ENCODE results near the gene COQ6.
A peak's percentile ranks its signal among the peaks of the same experiment; 100 is the strongest.
"Not testable (repeated sequence)": the region's sequence is repeated elsewhere in the genome, so short reads cannot be mapped to it uniquely, and the experiment has no call there.

Gene COQ6

GRCh38 chr14:73949752-73950734, at the start of gene COQ6, which contains the start of gene FAM161B:
COQ6 (plus strand) TSS chr14:73950302; CDS start chr14:73950333, 31 bp downstream.
FAM161B (minus strand) TSS chr14:73950094; CDS start chr14:73950026, 68 bp downstream.
- DNase-seq: peak; percentile 95

DNA sequence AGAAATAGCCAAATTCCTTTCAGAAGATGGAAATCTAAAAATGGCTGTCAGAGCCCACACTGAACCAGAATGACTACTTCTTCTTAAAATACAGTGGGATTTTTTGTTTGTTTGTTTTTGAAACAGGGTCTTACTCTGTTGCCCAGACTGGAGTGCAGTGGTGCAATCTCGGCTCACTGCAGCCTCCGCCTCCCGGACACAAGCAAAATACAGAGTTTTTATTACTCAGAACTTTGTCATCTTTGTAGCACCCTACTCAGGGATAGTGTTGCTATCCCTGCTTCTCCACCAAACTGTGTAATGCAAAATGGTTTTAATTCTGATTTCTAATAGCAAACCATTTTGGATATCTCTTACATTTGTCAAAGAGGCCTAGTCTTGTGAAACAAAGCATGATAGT, 47.1 kb upstream of the COQ6 start:
- no peak for DNase-seq

GRCh38 chr14:73909681-73910080, 40.4 kb upstream of the COQ6 start:
- no peak for DNase-seq

DNA sequence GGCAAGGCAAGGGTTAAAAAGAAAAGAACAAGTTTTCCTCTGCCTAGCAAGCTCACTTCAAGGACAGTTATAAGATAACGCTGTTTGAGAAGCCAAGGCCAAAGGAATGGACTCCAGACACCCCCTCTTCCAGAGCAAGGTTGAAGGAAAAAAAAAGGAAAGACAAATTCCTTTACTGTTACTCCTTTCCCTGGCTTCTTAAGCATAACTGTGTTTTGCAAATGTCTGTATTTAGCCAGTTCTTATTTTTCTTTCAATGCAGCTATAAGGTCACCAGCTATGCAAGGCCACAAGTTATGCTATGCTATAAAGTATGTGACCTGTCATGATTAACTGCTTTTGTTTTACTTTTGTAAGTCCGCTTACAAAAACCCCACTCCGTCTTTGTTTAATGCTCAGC, 36.8 kb upstream of the COQ6 start:
- DNase-seq: no peak

GRCh38 chr14:73916324-73916723, 33.8 kb upstream of the COQ6 start:
- DNase-seq: no peak

GRCh38 chr14:73919457-73919856, 30.6 kb upstream of the COQ6 start:
- DNase-seq: not testable (repeated sequence)

GRCh38 chr14:73924337-73924736, 25.8 kb upstream of the COQ6 start:
- DNase-seq: no peak

DNA sequence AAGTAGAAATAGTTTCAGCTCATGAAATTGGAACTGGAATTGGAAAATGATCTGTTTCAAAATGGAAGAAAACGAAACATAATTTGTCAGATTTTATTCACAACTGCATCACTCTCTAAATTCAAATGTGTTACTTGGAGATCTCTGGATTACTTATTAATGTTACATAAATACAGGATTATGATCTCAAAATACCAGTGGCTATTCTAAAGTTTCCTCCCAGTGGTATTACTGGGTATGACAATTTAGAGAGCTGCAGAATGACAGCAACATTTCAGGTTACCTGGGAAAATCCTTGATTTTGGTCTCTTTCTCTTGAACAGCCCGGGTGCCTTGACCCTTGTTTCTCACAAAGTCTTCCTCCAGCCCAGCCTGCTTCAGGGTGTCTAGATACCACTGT, 14.4 kb upstream of the COQ6 start:
- DNase-seq: no peak

GRCh38 chr14:73936548-73936947, 13.6 kb upstream of the COQ6 start:
- no peak for DNase-seq

DNA sequence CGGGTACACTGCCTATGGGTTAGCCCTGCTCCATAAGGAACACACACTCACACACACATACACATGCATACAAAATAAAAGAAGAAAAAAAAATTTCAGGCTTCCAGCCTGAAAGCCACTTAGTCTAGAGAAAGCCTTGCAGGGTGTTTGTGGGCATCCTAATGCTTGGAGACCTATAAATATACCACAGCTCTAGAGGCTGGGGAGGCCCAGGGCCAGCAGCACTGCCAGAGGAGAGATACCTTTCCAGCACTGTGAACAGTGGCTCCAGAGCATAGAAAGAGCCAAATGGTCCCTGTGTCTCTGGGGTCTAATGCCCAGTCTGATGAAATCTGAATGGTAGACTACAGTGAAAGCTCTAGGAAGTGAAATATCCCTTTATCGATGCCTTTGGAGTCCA, 13.1 kb upstream of the COQ6 start:
- DNase-seq: no peak

GRCh38 chr14:73942180-73942579, 7.9 kb upstream of the COQ6 start:
- DNase-seq: no peak

DNA sequence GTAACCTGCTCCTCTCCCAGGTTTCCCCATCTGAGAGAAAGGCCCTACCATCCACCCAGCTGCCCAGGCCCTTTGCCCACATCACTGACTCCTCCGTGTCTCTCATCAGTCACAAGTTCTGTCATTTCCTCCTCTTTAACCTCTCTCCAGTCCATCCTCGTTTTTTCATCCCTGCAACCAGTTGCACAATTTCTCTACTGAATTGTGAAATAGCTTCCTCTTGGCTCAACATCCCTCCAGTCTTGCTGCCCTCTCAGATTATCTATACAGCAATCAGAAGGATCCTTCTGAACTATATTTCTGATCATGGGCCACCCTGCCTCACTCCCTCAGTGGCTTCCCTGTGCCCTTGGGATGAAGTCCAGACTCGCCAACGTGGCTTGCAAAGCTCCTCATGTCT, 7.0 kb upstream of the COQ6 start:
- DNase-seq: no peak

DNA sequence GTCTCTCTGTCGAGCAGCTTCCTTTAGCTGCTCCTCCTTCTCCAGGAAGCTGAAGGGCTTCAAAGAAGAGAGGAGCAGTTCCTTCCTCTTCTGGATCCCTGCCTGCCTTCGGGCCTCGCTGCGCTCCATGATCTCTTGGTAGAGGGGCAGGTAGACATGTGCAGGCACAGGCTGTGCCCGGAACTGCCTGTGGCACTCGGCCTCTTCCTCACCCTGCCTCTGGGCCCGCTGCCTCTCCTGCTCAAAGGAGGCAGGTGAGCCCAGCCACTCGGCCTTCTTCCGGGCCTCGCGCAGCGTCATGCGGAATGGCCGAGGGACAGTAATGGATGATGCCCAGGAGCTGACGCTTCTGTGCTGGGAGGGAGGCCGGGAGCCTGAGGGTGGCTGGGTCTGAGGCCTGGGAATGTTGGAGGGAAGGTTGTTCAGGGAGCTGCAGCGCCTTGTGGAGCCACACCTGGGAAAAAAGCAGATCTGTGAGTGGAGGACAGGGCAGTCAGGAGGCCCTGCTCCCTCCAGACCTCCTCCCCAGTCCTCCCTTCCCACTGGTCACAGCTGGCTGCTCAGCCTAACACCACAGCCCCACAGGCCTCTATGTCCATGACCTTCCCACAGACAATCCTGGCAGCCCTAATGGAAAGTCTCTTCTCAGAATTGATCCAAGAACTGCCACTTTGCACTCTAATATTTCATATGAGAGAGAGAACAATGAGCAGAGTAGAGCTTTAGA, 5.5 kb upstream of the COQ6 start:
- DNase-seq: no peak

DNA sequence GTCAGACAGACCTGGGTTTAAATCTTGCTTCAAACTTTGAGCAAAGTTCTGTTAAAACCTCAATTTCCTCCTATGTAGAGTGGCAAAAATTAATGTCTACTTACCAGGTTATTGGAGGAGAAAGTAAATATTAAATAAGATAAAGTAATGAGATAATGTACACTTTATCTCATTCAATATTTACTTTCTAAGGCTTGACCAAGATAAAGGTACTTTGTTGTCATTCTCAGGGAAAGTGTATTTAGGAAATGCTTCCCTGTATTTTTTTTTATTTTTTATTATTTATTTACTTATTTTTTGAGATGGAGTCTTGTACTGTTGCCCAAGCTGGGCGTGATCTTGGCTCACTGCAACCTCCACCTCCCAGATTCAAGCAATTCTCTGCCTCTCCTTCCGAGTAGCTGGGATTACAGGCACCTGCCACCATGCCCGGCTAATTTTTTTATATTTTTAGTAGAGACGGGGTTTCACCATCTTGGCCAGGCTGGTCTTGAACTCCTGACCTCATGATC, 4.9 kb upstream of the COQ6 start:
- no peak for DNase-seq

- DNase-seq: no peak
Observed at GRCh38 chr14:73953731-73954130, 3.6 kb downstream of the COQ6 start.

DNA sequence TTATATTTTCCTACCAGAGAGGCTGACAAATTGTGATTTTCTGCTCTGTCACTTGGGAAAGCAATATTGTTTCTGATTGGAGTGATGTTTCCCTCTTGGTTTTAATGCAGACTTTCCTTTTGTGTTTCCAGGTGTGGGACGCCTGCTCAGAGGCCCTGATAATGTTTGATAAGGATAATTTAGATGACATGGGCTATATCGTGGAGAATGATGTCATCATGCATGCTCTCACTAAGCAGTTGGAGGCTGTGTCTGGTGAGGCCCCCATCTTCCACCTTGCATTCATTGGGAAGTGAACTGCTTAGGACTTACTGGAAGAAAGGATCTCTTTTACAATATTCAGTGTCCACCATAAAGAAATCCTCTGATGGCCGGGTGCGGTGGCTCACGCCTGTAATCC, 5.6 kb downstream of the COQ6 start:
- no peak for DNase-seq

GRCh38 chr14:73958591-73958990, 8.5 kb downstream of the COQ6 start:
- no peak for DNase-seq

- DNase-seq: no peak
Observed at GRCh38 chr14:73961192-73961591, 11.1 kb downstream of the COQ6 start.

GRCh38 chr14:73965216-73965615, 15.1 kb downstream of the COQ6 start:
- no peak for DNase-seq

DNA sequence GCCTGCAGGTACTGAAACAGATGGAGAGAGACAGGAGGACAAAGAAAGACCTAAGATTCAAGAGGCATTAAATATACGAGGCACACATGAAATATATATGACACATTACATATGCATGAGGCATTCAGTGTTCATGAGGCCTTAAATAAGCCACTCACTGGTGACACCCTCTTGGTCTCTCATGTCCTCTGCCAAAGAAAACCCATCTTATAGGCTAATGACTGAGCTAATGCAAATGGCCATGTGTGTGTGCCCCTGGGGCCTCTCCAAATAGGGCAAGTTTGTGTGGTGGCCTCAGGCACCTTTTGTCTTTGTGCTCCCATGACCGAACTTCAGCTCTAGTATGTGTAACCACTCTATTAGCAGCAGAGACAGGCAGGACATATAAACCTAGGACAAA, 18.8 kb downstream of the COQ6 start:
- DNase-seq: no peak

GRCh38 chr14:73973497-73973896, 23.4 kb downstream of the COQ6 start:
- DNase-seq: no peak

GRCh38 chr14:73976125-73976524, 26.0 kb downstream of the COQ6 start:
- DNase-seq: no peak

DNA sequence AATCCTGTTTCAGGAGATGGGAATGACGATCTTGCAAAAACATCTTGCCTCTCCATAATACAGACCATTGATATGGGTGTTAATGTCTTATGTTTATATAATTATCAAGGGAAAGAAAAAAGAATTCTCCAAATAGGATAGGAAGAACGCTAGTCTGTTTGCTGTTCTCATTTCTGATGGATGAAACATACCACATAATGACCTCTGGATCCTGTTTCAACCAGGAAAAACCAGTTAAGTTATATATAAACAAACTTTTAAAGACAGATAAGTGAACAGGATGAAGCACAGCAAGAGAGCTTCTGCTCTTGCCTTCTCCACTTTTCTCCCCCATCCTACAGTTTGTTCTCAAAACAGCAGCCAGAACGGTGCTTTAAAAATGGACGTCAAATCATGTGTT, 27.8 kb downstream of the COQ6 start:
- no peak for DNase-seq

- no peak for DNase-seq
Observed at GRCh38 chr14:73988065-73988464, 38.0 kb downstream of the COQ6 start.

Measured in stimulated activated CD4-positive, alpha-beta T cell treated with anti-CD3 and anti-CD28 coated beads, Interleukin-4, amount 100 ng/mL, for 24 hours (primary cell).